ENCODE results near the gene ADGRG6.
"Not testable (repeated sequence)": the region's sequence is repeated elsewhere in the genome, so short reads cannot be mapped to it uniquely, and the experiment has no call there.

Gene ADGRG6

DNA sequence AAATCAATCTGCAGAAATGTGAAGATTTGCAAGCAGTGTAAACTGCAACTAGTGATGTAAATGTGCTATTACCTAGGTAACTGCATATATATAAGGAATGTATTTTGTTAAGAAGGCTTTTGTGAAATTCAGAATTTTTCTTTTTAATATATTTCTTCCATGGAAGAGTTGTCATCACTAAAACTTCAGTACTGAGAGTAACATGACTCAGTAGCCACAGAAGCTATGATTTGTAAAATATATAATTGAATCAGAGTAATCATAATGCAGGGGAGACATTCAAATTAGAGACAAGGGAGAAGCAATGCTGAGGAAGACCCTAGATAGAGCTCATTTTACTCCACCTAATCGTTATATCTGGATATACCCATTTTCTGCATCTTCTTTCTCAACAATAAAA, 141.7 kb downstream of the ADGRG6 start:
- no peak for DNase-seq (ENCODE audit: low read depth, low spot score)
- no peak overlapping the region for H3K4me3 ChIP-seq (ENCODE audit: low read depth, low read length)
- in situ Hi-C loops (cut with HindIII; ENCODE audit: low sequenced_read_pairs): no loop called here
- TF ChIP-seq CTCF (IDR thresholded peaks at IDR 0.05; ENCODE audit: low read depth, low read length): no peak

- no peak overlapping the region for H3K4me3 ChIP-seq (ENCODE audit: low read depth, low read length)
- no peak for DNase-seq (ENCODE audit: low read depth, low spot score)
- TF ChIP-seq CTCF (IDR thresholded peaks at IDR 0.05; ENCODE audit: low read depth, low read length): no peak
- in situ Hi-C loops (cut with HindIII; ENCODE audit: low sequenced_read_pairs): no loop called here
These were observed 142.6 kb downstream of the ADGRG6 start for GRCh38 chr6:142444376-142444775.

- no peak overlapping the region for H3K4me3 ChIP-seq (ENCODE audit: low read depth, low read length)
- DNase-seq (ENCODE audit: low read depth, low spot score): no peak
- in situ Hi-C loops (cut with HindIII; ENCODE audit: low sequenced_read_pairs): no loop called here
- no peak for TF ChIP-seq CTCF (IDR thresholded peaks at IDR 0.05; ENCODE audit: low read depth, low read length)
These were observed 143.1 kb downstream of the ADGRG6 start for GRCh38 chr6:142444881-142445301.

DNA sequence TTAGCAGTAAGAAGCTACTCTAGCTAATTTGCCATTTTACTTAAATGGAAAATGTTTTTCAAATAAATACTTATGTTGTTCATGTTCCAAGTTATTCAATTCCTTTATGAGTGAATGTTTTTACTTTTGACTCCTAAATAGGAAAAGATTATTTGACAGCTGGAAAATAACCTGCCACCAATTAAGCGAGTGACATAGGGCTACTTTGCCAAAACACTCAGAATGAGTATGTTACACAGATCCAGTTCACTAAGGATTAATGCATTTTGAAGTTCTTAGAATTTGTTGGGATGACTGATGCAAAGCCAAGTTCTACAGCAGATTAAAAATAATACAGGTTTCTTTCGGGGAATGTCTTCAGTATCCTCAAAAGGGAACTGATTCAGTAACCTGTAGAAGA, 144.4 kb downstream of the ADGRG6 start:
- no peak for DNase-seq (ENCODE audit: low read depth, low spot score)
- in situ Hi-C loops (cut with HindIII; ENCODE audit: low sequenced_read_pairs): no loop called here
- H3K4me3 ChIP-seq (ENCODE audit: low read depth, low read length): no peak overlapping the region
- TF ChIP-seq CTCF (IDR thresholded peaks at IDR 0.05; ENCODE audit: low read depth, low read length): no peak

- no peak for TF ChIP-seq CTCF (IDR thresholded peaks at IDR 0.05; ENCODE audit: low read depth, low read length)
- in situ Hi-C loops (cut with HindIII; ENCODE audit: low sequenced_read_pairs): no loop called here
- DNase-seq (ENCODE audit: low read depth, low spot score): no peak
- no peak overlapping the region for H3K4me3 ChIP-seq (ENCODE audit: low read depth, low read length)
These were observed 144.8 kb downstream of the ADGRG6 start for GRCh38 chr6:142446576-142446975.

DNA sequence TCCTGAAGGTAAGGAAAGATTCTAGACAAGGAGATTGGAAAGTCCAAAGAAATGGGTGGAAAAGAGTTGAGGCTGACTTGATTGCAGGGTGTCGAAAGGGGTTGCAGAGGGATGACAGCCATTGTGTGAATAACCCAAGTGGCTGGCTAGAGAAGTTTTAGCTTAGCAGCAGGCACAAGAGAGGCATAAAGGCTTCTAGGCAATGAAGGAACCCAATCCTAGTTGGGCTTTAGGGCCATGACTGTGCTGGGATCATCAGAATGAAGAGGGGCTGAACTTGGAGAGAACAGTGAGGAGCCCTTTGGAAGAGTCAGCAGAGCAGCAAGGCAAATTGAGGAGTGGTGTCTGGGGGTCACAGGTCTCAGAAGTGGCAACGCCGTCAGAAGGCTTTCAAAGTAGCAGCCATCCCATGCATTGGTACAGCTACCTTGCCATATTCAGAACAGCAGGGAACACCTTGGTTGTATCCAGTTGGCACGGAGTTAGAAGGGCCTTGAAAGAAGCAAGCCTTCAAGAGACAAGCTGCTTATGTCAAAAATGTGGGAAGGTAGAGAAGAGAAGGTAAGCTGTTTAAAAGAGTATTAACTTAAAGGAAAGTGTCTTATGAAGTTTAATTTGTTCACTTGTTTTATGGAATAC, 146.4 kb downstream of the ADGRG6 start:
- no peak for TF ChIP-seq CTCF (IDR thresholded peaks at IDR 0.05; ENCODE audit: low read depth, low read length)
- H3K4me3 ChIP-seq (ENCODE audit: low read depth, low read length): no peak overlapping the region
- in situ Hi-C loops (cut with HindIII; ENCODE audit: low sequenced_read_pairs): no loop called here
- DNase-seq (ENCODE audit: low read depth, low spot score): no peak

DNA sequence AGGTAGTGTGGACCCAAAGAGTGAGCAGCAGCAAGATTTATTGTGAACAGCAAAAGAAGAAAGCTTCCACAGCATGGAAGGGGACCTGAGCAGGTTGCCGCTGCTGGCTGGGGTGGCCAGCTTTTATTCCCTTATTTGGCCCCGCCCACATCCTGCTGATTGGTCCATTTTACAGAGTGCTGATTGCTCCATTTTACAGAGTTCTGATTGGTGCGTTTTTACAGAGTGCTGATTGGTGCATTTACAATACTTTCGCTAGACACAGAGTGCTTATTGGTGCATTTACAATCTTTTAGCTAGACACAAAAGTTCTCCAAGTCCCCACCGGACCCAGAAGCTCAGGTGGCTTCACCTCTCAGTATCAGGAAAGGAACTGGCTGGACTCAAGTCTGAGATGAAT, 149.0 kb downstream of the ADGRG6 start:
- in situ Hi-C loops (cut with HindIII; ENCODE audit: low sequenced_read_pairs); DNase-seq (ENCODE audit: low read depth, low spot score); H3K4me3 ChIP-seq (ENCODE audit: low read depth, low read length): not testable (repeated sequence)

Measured in astrocyte of the spinal cord (primary cell).